NT2/D1 (cell line): Measurements from ENCODE around the gene DLL1.

ENCODE experiments used
- YY1 ChIP-seq: IDR thresholded peaks from 2 replicates; pipeline ENCODE4 v1.6.1; 2011; ENCODE audit not compliant: insufficient read length, insufficient read depth
- ZNF274 ChIP-seq: IDR thresholded peaks from 2 replicates; pipeline ENCODE4 v1.6.1; 2011; ENCODE audit warnings: mild to moderate bottlenecking, low read depth, low read length

- TF ChIP-seq ZNF274, result no peak
- no peak for TF ChIP-seq YY1
Observed at GRCh38 chr6:170254315-170255213, 36.3 kb downstream of the DLL1 start.
